Inferior parietal cortex (tissue), 1 donor: ENCODE results near the gene DYRK4.

Source experiments
- DNase-seq: peaks from one replicate; pipeline ENCODE4 v3.0.0-alpha.2; 2016; ENCODE audit errors: extremely low spot score

The DYRK4 gene

DNA sequence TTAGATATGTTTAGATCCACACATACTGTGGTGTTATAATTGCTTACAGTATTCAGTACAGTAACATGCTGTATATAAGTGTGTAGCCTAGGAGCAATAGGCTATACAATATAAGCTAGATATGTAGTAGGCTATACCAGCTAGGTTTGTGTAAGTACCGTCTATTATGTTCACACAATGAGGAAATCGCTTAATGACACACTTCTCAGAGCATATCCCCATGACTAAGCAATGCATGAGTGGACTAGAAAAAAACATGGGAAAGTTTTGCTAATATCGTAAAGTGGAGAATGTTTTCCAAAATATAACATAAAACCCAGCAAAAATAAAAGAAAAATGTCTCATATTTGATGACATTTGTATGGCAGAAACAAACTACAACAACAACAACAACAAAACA is 59.5 kb downstream of the DYRK4 start:
- no peak for DNase-seq

- no peak for DNase-seq
Measured at GRCh38 chr12:4626543-4626942, 64.5 kb downstream of the DYRK4 start.

GRCh38 chr12:4628406-4628805 is 66.4 kb downstream of the DYRK4 start:
- DNase-seq = no peak

GRCh38 chr12:4630262-4630661 is 68.3 kb downstream of the DYRK4 start:
- no peak for DNase-seq

- no peak for DNase-seq
Measured at GRCh38 chr12:4643747-4644146, 81.7 kb downstream of the DYRK4 start.

- no peak for DNase-seq
Measured at GRCh38 chr12:4645023-4645422, 83.0 kb downstream of the DYRK4 start.

DNA sequence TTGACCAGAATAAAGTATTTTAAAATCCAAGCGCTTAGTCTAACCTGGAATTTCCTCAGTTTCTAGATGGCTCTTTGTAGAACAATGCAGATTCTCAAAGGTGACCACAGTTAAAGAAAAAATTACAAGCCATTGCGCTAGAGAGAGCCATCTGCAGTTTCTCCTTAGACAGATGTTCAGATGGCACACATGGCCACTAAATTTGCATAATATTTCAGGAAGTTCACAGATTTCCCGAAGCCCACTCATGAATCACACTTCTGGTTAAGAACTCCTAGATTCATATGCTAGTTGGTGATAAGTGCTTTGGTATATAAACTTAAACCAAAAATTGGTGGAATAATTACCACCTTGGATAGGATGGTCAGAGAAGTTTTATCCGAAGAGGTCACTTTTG is 86.1 kb downstream of the DYRK4 start:
- DNase-seq = peak; percentile 21

GRCh38 chr12:4648501-4649357 is 86.7 kb downstream of the DYRK4 start, which contains the start of the genes AKAP3 and NDUFA9:
Gene AKAP3 (minus strand): TSS chr12:4649051. CDS start chr12:4638196, 10,855 bp downstream.
Gene NDUFA9 (plus strand): TSS chr12:4649114. CDS start chr12:4649127, 13 bp downstream.
- peak; percentile 92 for DNase-seq

GRCh38 chr12:4649358-4649661 is 87.3 kb downstream of the DYRK4 start:
- DNase-seq = no peak

DNA sequence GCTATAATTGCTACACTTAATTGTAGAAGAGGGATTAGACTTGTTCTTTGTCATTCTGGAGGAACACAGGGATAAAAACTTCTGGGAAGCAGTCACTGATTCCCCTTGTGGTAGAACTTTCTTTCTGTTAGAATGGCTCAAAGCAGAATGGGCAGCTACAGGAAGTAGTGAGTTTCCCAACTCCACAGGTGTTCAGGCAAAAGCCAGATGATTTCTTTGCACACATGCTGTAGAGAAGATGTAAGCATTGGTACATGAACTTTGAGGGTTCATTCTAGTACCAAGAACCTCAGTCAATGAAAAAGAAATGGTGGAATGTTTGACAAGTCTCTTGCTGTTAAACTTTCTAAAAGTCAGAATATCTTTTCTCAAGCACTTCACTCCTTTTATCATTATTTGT is 91.2 kb downstream of the DYRK4 start:
- no peak for DNase-seq

GRCh38 chr12:4653691-4654090 is 91.7 kb downstream of the DYRK4 start:
- no peak for DNase-seq
